Tibial artery (tissue), 4 donors: Measurements from ENCODE around the gene EAF2.
A peak's percentile ranks its signal among the peaks of the same experiment; 100 is the strongest.

Source experiments
- DNase-seq, 2 donors: peaks; one replicate each; pipeline ENCODE4 v3.0.0-alpha.2; 2019
- H3K27ac ChIP-seq, 2 donors: fragments of 200-600 bp; sonication (generic) in 1 of 2; 1 replicate in 1 of 2; 2 replicates in 1 of 2; pipeline ENCODE4 v1.5.1; 2018 to 2019; ENCODE audit warnings: mild to moderate bottlenecking in 1 of 2
- H3K27me3 ChIP-seq, 2 donors: fragments of 200-600 bp; sonication (generic) in 1 of 2; one replicate each; pipeline versions ENCODE4 v1.5.1 to v1.6.0; 2016 to 2019
- H3K36me3 ChIP-seq, 3 donors: fragments of 200-600 bp; sonication (generic) in 2 of 3; one replicate each; pipeline ENCODE4 v1.5.1; 2016 to 2019; ENCODE audit warnings: mild to moderate bottlenecking in 2 of 3
- H3K4me1 ChIP-seq, 4 donors: fragments of 200-600 bp; sonication (generic) in 2 of 4; 1 replicate in 3 of 4; 2 replicates in 1 of 4; pipeline ENCODE4 v1.5.1; 2016 to 2019
- H3K4me3 ChIP-seq, 2 donors: fragments of 200-600 bp; sonication (generic) in 1 of 2; 1 replicate in 1 of 2; 2 replicates in 1 of 2; pipeline ENCODE4 v1.5.1; 2018 to 2019; ENCODE audit warnings: mild to moderate bottlenecking in 2 of 2
- H3K9me3 ChIP-seq, 3 donors: fragments of 200-600 bp; sonication (generic) in 1 of 3; one replicate each; pipeline ENCODE4 v1.5.1; 2016 to 2019
- intact Hi-C: fragments of 100-400 bp; cut with DNase I; formaldehyde crosslinking; loops from one replicate; pipeline ENCODE4 v1.15.0; 2023; ENCODE audit warnings: low total_unique reads
- TF ChIP-seq, protein P1 (sequence below), 2 experiments: fragments of 200-600 bp in 1 of 2; fragments of 450-650 bp in 1 of 2; IDR thresholded peaks; one replicate each; pipeline ENCODE4 v1.5.1; 2017 to 2019; ENCODE audit warnings: antibody characterized with exemption in 2 of 2, mild to moderate bottlenecking in 1 of 2, moderate library complexity in 1 of 2

The EAF2 gene

GRCh38 chr3:121885386-121885785 is 50.4 kb downstream of the EAF2 start:
- Histone ChIP-seq H3K4me3 (no peak overlapping the region), H3K27me3 (no peaks in the 10 kb centered on the region), H3K4me1 (no peaks in the 10 kb centered on the region), H3K36me3 (no peaks in the 10 kb centered on the region), H3K9me3 (no peaks in the 10 kb centered on the region), H3K27ac (no peak overlapping the region)
- DNase-seq: no peak
- TF ChIP-seq, protein P1, sequence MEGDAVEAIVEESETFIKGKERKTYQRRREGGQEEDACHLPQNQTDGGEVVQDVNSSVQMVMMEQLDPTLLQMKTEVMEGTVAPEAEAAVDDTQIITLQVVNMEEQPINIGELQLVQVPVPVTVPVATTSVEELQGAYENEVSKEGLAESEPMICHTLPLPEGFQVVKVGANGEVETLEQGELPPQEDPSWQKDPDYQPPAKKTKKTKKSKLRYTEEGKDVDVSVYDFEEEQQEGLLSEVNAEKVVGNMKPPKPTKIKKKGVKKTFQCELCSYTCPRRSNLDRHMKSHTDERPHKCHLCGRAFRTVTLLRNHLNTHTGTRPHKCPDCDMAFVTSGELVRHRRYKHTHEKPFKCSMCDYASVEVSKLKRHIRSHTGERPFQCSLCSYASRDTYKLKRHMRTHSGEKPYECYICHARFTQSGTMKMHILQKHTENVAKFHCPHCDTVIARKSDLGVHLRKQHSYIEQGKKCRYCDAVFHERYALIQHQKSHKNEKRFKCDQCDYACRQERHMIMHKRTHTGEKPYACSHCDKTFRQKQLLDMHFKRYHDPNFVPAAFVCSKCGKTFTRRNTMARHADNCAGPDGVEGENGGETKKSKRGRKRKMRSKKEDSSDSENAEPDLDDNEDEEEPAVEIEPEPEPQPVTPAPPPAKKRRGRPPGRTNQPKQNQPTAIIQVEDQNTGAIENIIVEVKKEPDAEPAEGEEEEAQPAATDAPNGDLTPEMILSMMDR (IDR thresholded peaks at IDR 0.05): no peak
- intact Hi-C loops: no loop called here

GRCh38 chr3:121894301-121894990 is 59.4 kb downstream of the EAF2 start, which contains the start of gene SLC15A2:
TSS of gene SLC15A2 (plus strand) at chr3:121894401. CDS start at chr3:121894477, 76 bp downstream.
- intact Hi-C loops: no loop called here
- H3K4me1 ChIP-seq: peaks cover 0 to 14% (median 6%) of the 10 kb centered on the region in 4 donors
- no peaks in the 10 kb centered on the region for H3K27me3 ChIP-seq
- H3K4me3 ChIP-seq: no peak within 1 kb of the TSS
- H3K9me3 ChIP-seq: no peaks in the 10 kb centered on the region
- peak in 1 of 2 donors; percentile 20 for DNase-seq
- no peak within 1 kb of the TSS for H3K27ac ChIP-seq
- TF ChIP-seq, protein P1 (IDR thresholded peaks at IDR 0.05): no peak
- no peaks in the 10 kb centered on the region for H3K36me3 ChIP-seq

GRCh38 chr3:121895121-121895520 is 60.1 kb downstream of the EAF2 start:
- Histone ChIP-seq H3K27me3 (no peaks in the 10 kb centered on the region), H3K36me3 (no peaks in the 10 kb centered on the region), H3K4me3 (no peak overlapping the region), H3K27ac (no peak overlapping the region), H3K9me3 (no peaks in the 10 kb centered on the region), H3K4me1 (peaks cover 0 to 14% (median 6%) of the 10 kb centered on the region in 4 donors)
- TF ChIP-seq, protein P1 (IDR thresholded peaks at IDR 0.05): no peak
- DNase-seq: no peak
- intact Hi-C loops: no loop called here

- Histone ChIP-seq H3K36me3 (no peaks in the 10 kb centered on the region), H3K9me3 (no peaks in the 10 kb centered on the region), H3K4me1 (peaks cover 0 to 14% (median 6%) of the 10 kb centered on the region in 4 donors), H3K27me3 (no peaks in the 10 kb centered on the region), H3K4me3 (no peak overlapping the region), H3K27ac (no peak overlapping the region)
- intact Hi-C loops: no loop called here
- DNase-seq: no peak
- TF ChIP-seq, protein P1 (IDR thresholded peaks at IDR 0.05): no peak
Observed at GRCh38 chr3:121895736-121896135, 60.7 kb downstream of the EAF2 start.

DNA sequence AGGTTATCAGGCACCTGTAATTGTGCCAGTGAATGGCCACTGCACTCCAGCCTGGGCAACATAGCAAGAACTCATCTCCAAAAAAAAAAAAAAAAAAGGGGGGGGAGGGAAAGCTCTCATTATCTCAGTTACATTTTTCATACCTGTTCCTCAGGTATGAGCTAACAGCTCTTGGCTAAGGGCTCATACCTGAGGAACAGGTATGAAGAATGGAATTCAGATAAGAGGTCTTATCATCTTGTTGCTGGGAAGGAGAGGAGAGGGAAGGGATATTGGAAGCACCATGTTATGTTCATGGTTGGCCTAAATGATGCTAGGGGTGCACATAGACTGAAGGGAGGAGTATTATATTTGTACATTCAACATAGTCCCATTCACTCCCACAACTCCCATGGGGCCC is 61.8 kb downstream of the EAF2 start:
- H3K36me3 ChIP-seq: no peaks in the 10 kb centered on the region
- H3K27me3 ChIP-seq: no peaks in the 10 kb centered on the region
- TF ChIP-seq, protein P1 (IDR thresholded peaks at IDR 0.05): no peak
- H3K4me3 ChIP-seq: no peak overlapping the region
- H3K27ac ChIP-seq: no peak overlapping the region
- intact Hi-C loops: no loop called here
- peaks cover 0 to 14% (median 6%) of the 10 kb centered on the region in 4 donors for H3K4me1 ChIP-seq
- no peaks in the 10 kb centered on the region for H3K9me3 ChIP-seq
- DNase-seq: no peak
